H1 (cell line): ENCODE results near the gene PLEKHA1. TPM values are rescaled to one million over a fixed set of nuclear protein-coding genes. Genes with fewer than 3 reads are reported as not detected.

Source experiments
- CTCF ChIA-PET: fragments of 300-600 bp; sonication (Branson Sonifier 250); formaldehyde crosslinking; loops from one replicate; lab custom pipeline; 2021; ENCODE audit not compliant: partially characterized antibody; lab: Charles Lee
- POLR2A ChIA-PET: fragments of 300-600 bp; sonication (Branson Sonifier 250); formaldehyde crosslinking; loops from one replicate; lab custom pipeline; 2021; ENCODE audit warnings: inconsistent platforms; ENCODE audit not compliant: partially characterized antibody; lab: Charles Lee
- DNase-seq, 2 experiments: peaks; one replicate each; pipeline versions ENCODE4 v3.0.0 to v3.0.0-alpha.2; 2010 to 2022; ENCODE audit warnings: low spot score in 2 of 2, low read depth in 1 of 2, mixed read lengths in 1 of 2
- FAIRE-seq: peaks from 2 replicates; lab custom pipeline; 2011; peaks lifted over from hg19 to GRCh38; lab: Jason Lieb, UNC
- H2AFZ ChIP-seq: 2 replicates; pipeline ENCODE4 v1.8.1; 2012; ENCODE audit warnings: low read length, inconsistent platforms
- H2AK5ac ChIP-seq: 2 replicates; pipeline ENCODE4 v1.6.1; 2013; ENCODE audit warnings: low read depth, low read length
- H2BK120ac ChIP-seq: replicated peaks from 2 replicates; pipeline ENCODE3; 2013; ENCODE audit warnings: low read depth, low read length, inconsistent platforms
- H2BK12ac ChIP-seq: 2 replicates; pipeline ENCODE4 v1.6.1; 2013; ENCODE audit warnings: low read depth, low read length
- H2BK15ac ChIP-seq: 2 replicates; pipeline ENCODE4 v1.6.1; 2013; ENCODE audit warnings: low read length
- H2BK20ac ChIP-seq: 2 replicates; pipeline ENCODE4 v1.6.1; 2013; ENCODE audit warnings: low read length
- H2BK5ac ChIP-seq: 2 replicates; pipeline ENCODE4 v1.6.1; 2013; ENCODE audit warnings: low read depth, low read length
- H3K14ac ChIP-seq: 2 replicates; pipeline ENCODE4 v1.6.1; 2013; ENCODE audit warnings: inconsistent platforms; ENCODE audit not compliant: insufficient read length
- H3K18ac ChIP-seq: 2 replicates; pipeline ENCODE4 v1.6.1; 2013; ENCODE audit warnings: low read length; ENCODE audit errors: extremely low read depth
- H3K23ac ChIP-seq: 2 replicates; pipeline ENCODE4 v1.6.1; 2013; ENCODE audit warnings: inconsistent platforms; ENCODE audit not compliant: insufficient read length
- H3K23me2 ChIP-seq: 2 replicates; pipeline ENCODE4 v1.6.1; 2013; ENCODE audit warnings: low read depth, low read length
- H3K27ac ChIP-seq: 2 replicates; pipeline ENCODE4 v1.6.1; 2011; ENCODE audit warnings: low read depth, low read length, inconsistent platforms
- H3K27me3 ChIP-seq, 4 experiments: replicated peaks in 1 of 4; 1 replicate in 1 of 4; 2 replicates in 3 of 4; pipeline versions ENCODE4 v1.6.1 to v1.8.1; 2011 to 2013; ENCODE audit warnings: low read length in 3 of 4, mild to moderate bottlenecking in 3 of 4, inconsistent platforms in 2 of 4, mixed read lengths in 2 of 4, moderate library complexity in 1 of 4; ENCODE audit not compliant: control insufficient read depth in 3 of 4, insufficient read depth in 3 of 4; ENCODE audit errors: extremely low read depth in 1 of 4
- H3K36me3 ChIP-seq, 4 experiments: 2 replicates each; pipeline versions ENCODE4 v1.6.1 to v1.8.1; 2011 to 2013; ENCODE audit warnings: mild to moderate bottlenecking in 4 of 4, low read length in 3 of 4, moderate library complexity in 2 of 4, control low read depth in 1 of 4, inconsistent platforms in 1 of 4; ENCODE audit not compliant: insufficient read depth in 4 of 4, control insufficient read depth in 2 of 4
- H3K4ac ChIP-seq: replicated peaks from 2 replicates; pipeline ENCODE3; 2013; ENCODE audit warnings: low read length, low read depth, mixed read lengths, inconsistent platforms; ENCODE audit not compliant: insufficient read length
- H3K4me1 ChIP-seq, 4 experiments: replicated peaks in 1 of 4; 1 replicate in 1 of 4; 2 replicates in 3 of 4; pipeline versions ENCODE4 v1.6.1 to v1.8.1; 2011 to 2013; ENCODE audit warnings: low read length in 3 of 4, inconsistent platforms in 2 of 4, mixed read lengths in 1 of 4; ENCODE audit not compliant: insufficient read depth in 4 of 4, control insufficient read depth in 3 of 4
- H3K4me2 ChIP-seq, 2 experiments: 2 replicates each; pipeline versions ENCODE4 v1.6.1 to v1.8.1; 2011 to 2013; ENCODE audit warnings: low read depth in 2 of 2, low read length in 2 of 2, control low read depth in 1 of 2, inconsistent platforms in 1 of 2, mild to moderate bottlenecking in 1 of 2; ENCODE audit not compliant: insufficient read depth in 1 of 2
- H3K4me3 ChIP-seq, 4 experiments: fragments of 200-600, 300-600 bp in 1 of 4; sonication (generic), shearing (Covaris generic), sonication (Bioruptor Twin) in 1 of 4; 2 replicates each; pipeline versions ENCODE4 v1.5.1 to v1.8.1; 2011 to 2016; ENCODE audit warnings: low read length in 4 of 4, low read depth in 3 of 4, control low read depth in 2 of 4, inconsistent platforms in 2 of 4, mild to moderate bottlenecking in 2 of 4, mixed read lengths in 1 of 4, moderate library complexity in 1 of 4; ENCODE audit not compliant: insufficient read depth in 2 of 4; ENCODE audit errors: extremely low read depth in 1 of 4
- H3K56ac ChIP-seq: replicated peaks from 2 replicates; pipeline ENCODE3; 2013; ENCODE audit warnings: low read depth, mild to moderate bottlenecking, mixed read lengths, low read length, inconsistent platforms; ENCODE audit not compliant: insufficient read length
- H3K79me1 ChIP-seq: 2 replicates; pipeline ENCODE4 v1.6.1; 2013; ENCODE audit warnings: low read depth, low read length, control low read depth
- H3K79me2 ChIP-seq, 2 experiments: 2 replicates each; pipeline versions ENCODE4 v1.6.1 to v1.8.1; 2012 to 2013; ENCODE audit warnings: low read length in 2 of 2, mild to moderate bottlenecking in 2 of 2, inconsistent platforms in 1 of 2; ENCODE audit not compliant: insufficient read depth in 2 of 2, control insufficient read depth in 1 of 2
- H3K9ac ChIP-seq, 4 experiments: replicated peaks in 1 of 4; 1 replicate in 1 of 4; 2 replicates in 3 of 4; pipeline versions ENCODE4 v1.6.1 to v1.8.1; 2011 to 2013; ENCODE audit warnings: low read depth in 3 of 4, low read length in 3 of 4, control low read depth in 2 of 4, mild to moderate bottlenecking in 2 of 4, moderate library complexity in 2 of 4, inconsistent platforms in 1 of 4; ENCODE audit errors: extremely low read depth in 1 of 4
- H3K9me3 ChIP-seq, 2 experiments: 2 replicates each; pipeline versions ENCODE4 v1.6.1 to v1.8.1; 2012 to 2013; ENCODE audit warnings: mild to moderate bottlenecking in 2 of 2, moderate library complexity in 2 of 2, control low read depth in 1 of 2, inconsistent platforms in 1 of 2, low read depth in 1 of 2, low read length in 1 of 2, mixed read lengths in 1 of 2; ENCODE audit not compliant: insufficient read depth in 2 of 2
- H4K20me1 ChIP-seq, 2 experiments: replicated peaks in 1 of 2; 2 replicates each; pipeline versions ENCODE3 to v1.8.1; 2011 to 2013; ENCODE audit warnings: inconsistent platforms in 2 of 2, low read length in 2 of 2, mild to moderate bottlenecking in 1 of 2; ENCODE audit not compliant: insufficient read depth in 2 of 2, control insufficient read depth in 1 of 2
- H4K5ac ChIP-seq: 2 replicates; pipeline ENCODE4 v1.6.1; 2013; ENCODE audit warnings: low read length, low read depth, mixed read lengths, inconsistent platforms; ENCODE audit not compliant: insufficient read length
- H4K8ac ChIP-seq: 2 replicates; pipeline ENCODE4 v1.8.0; 2013; ENCODE audit warnings: mild to moderate bottlenecking, moderate library complexity, low read length, inconsistent platforms; ENCODE audit not compliant: insufficient read depth; ENCODE audit errors: extremely low read depth
- H4K91ac ChIP-seq: replicated peaks from 2 replicates; pipeline ENCODE3; 2013; ENCODE audit warnings: low read length, mixed read lengths, inconsistent platforms; ENCODE audit not compliant: insufficient read length
- CBX8 ChIP-seq: fragments of 300-800, 300-1000 bp; sonication (generic); IDR thresholded peaks from 2 replicates; pipeline ENCODE4 v1.7.1; 2016; ENCODE audit warnings: low read depth, low read length, borderline replicate concordance
- CHD2 ChIP-seq: IDR thresholded peaks from 2 replicates; pipeline ENCODE4 v1.6.1; 2012; ENCODE audit warnings: low read length, improper control_type of control experiment
- EP300 ChIP-seq, 2 experiments: IDR thresholded peaks; 1 replicate in 1 of 2; 2 replicates in 1 of 2; pipeline ENCODE4 v1.6.1; 2011 to 2012; ENCODE audit warnings: low read depth in 2 of 2, low read length in 2 of 2, mild to moderate bottlenecking in 2 of 2, borderline replicate concordance in 1 of 2, inconsistent platforms in 1 of 2, moderate library complexity in 1 of 2
- EZH2 ChIP-seq: fragments of 200-600 bp; sonication (generic); IDR thresholded peaks from 2 replicates; pipeline ENCODE4 v1.7.1; 2012; ENCODE audit warnings: low read depth, mild to moderate bottlenecking, moderate library complexity, low read length, inconsistent platforms; ENCODE audit not compliant: severe bottlenecking
- RBBP5 ChIP-seq: IDR thresholded peaks from 2 replicates; pipeline ENCODE4 v1.7.1; 2012; ENCODE audit warnings: low read depth, mild to moderate bottlenecking, inconsistent platforms, low read length, moderate library complexity, borderline replicate concordance
- RFX5 ChIP-seq: IDR thresholded peaks from 2 replicates; pipeline ENCODE4 v1.6.1; 2011; ENCODE audit warnings: low read depth, low read length, improper control_type of control experiment, borderline replicate concordance
- RXRA ChIP-seq: IDR thresholded peaks from 2 replicates; pipeline ENCODE4 v1.6.1; 2011; ENCODE audit warnings: low read depth, mild to moderate bottlenecking, low read length, moderate library complexity; ENCODE audit not compliant: insufficient read depth
- TAF1 ChIP-seq: IDR thresholded peaks from 2 replicates; pipeline ENCODE4 v1.6.1; 2011; ENCODE audit warnings: mild to moderate bottlenecking, low read depth, low read length
- TAF7 ChIP-seq: optimal IDR thresholded peaks from 2 replicates; pipeline ENCODE3; 2011; ENCODE audit warnings: low read depth, mild to moderate bottlenecking, inconsistent platforms, low read length, moderate library complexity, borderline replicate concordance
- TBP ChIP-seq: IDR thresholded peaks from 2 replicates; pipeline ENCODE4 v1.6.1; 2011; ENCODE audit warnings: low read depth, low read length, improper control_type of control experiment
- WGBS, 2 experiments: shearing (Covaris generic) in 1 of 2; methylation state at CpG; one replicate each; pipeline versions ENCODE4 v1.1.6 to v1.1.7; 2013 to 2015; ENCODE audit warnings: low lambda C conversion rate in 2 of 2, mixed read lengths in 2 of 2, inconsistent platforms in 1 of 2, low coverage in 1 of 2, missing lambda C conversion rate in 1 of 2; ENCODE audit not compliant: insufficient replicate concordance in 2 of 2, insufficient coverage in 1 of 2, insufficient read length in 1 of 2; ENCODE audit errors: extremely low coverage in 1 of 2, missing lambda C conversion rate in 1 of 2; 5-methylcytosine and 5-hydroxymethylcytosine counted together
- polyA plus RNA-seq, 7 experiments: library from polyadenylated mRNA; depleted of rRNA in 3 of 7; stranded (reverse) in 5 of 7; unstranded in 2 of 7; fragments of >200 nt in 5 of 7; fragments of 200-250 nt in 2 of 7; gene quantifications; 1 replicate in 5 of 7; 2 replicates in 1 of 7; 4 replicates in 1 of 7; pipeline versions ENCODE4 v1.2.1 to v1.2.3, GENCODE V29; 2011 to 2013; ENCODE audit warnings: missing spikeins in 2 of 7, mixed read lengths in 2 of 7
- total RNA-seq: library from RNA; stranded (reverse); fragmentation: NEBNext Ultra II Directional; extraction: Animal tissue kit (Norgen Biotek cat#: 25700); gene quantifications from 2 replicates; pipeline ENCODE4 v1.2.1, GENCODE V29; 2021
- TF ChIP-seq, protein P1 (sequence below), 3 experiments: IDR thresholded peaks; 1 replicate in 2 of 3; 2 replicates in 1 of 3; pipeline versions ENCODE4 v1.5.1 to v1.6.1; 2011; ENCODE audit warnings: low read length in 3 of 3, mild to moderate bottlenecking in 3 of 3, inconsistent platforms in 2 of 3, low read depth in 1 of 3, moderate library complexity in 1 of 3; ENCODE audit not compliant: insufficient read depth in 1 of 3; ENCODE audit errors: control extremely low read depth in 1 of 3

PLEKHA1 gene
- total and polyA plus RNA-seq, 2 of the 8 experiments (the other 6 are each of a cell fraction or from before 2014, with no cell fraction given), result 15.6 to 39.7 TPM

DNA sequence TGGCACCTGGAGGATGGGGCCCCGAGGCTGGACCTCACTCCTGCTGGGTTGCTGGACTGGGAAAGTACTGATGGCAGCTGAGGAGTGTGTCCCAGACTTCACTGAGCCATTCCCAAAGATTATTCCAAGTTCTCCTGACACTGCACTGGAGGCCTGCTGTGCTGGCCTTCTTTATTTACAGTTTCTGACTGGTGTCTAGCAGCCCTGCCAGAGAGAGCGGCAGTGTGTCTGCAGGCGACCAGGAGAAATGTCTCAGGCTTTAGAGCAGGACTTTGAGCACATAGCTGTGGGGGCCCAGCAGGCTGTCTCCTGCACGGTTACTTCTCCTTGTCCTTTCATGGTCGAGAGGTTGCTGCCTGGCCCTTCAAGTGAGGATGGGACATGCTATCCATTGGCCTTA is 102.9 kb downstream of the PLEKHA1 start:
- H3K9me3 ChIP-seq, result peaks cover 0 to 5% of the 10 kb centered on the region in 2 experiments; a peak in 1 of 4 replicates
- no peaks in the 10 kb centered on the region for H3K27me3 ChIP-seq
- H3K4me2 ChIP-seq, result no peak overlapping the region
- ChIA-PET CTCF (interaction anchor here (0.8 to 2.1 kb wide), 3 partner anchors 9 to 89 kb away, joined by 3 to 5 read pairs (median 3); no protein-coding TSS in a partner anchor), POLR2A (no interaction called here)
- H3K18ac ChIP-seq, result peak overlapping the region; percentile 28
- H2BK120ac ChIP-seq, result no peak overlapping the region
- H2BK15ac ChIP-seq, result no peak overlapping the region
- H2BK5ac ChIP-seq, result no peak overlapping the region
- H3K79me1 ChIP-seq, result no peaks in the 10 kb centered on the region
- no peaks in the 10 kb centered on the region for H3K79me2 ChIP-seq
- no peak overlapping the region for H3K9ac ChIP-seq
- no peak overlapping the region for H3K4me3 ChIP-seq
- H4K8ac ChIP-seq, result no peak overlapping the region
- H2AFZ ChIP-seq, result no peak overlapping the region
- DNase-seq (no peak), FAIRE-seq (no peak)
- no peak overlapping the region for H2BK20ac ChIP-seq
- H4K5ac ChIP-seq, result no peak overlapping the region
- H4K20me1 ChIP-seq, result no peaks in the 10 kb centered on the region
- H3K56ac ChIP-seq, result no peak overlapping the region
- peak overlapping the region; percentile 75; the same call in 1 of the 2 replicates for H2BK12ac ChIP-seq
- H3K23ac ChIP-seq, result no peak overlapping the region
- H3K27ac ChIP-seq, result no peak overlapping the region
- H3K14ac ChIP-seq, result no peak overlapping the region
- H3K4ac ChIP-seq, result no peak overlapping the region
- no peak overlapping the region for H4K91ac ChIP-seq
- H3K36me3 ChIP-seq, result no peaks in the 10 kb centered on the region
- H3K4me1 ChIP-seq, result peaks cover 7 to 28% (median 17%) of the 10 kb centered on the region in 4 experiments
- 88% methylated on average over 5 of the region's 5 CpGs; no CpG with 5 or more reads in 1 of the 2 experiments for WGBS, 2 experiments
- no peaks in the 10 kb centered on the region for H3K23me2 ChIP-seq
- peak overlapping the region; percentile 15; the same call in 1 of the 2 replicates for H2AK5ac ChIP-seq
- no peak for TF ChIP-seq EP300 (IDR thresholded peaks at IDR 0.05; ENCODE audit: borderline replicate concordance in 1 of 2, low read depth in 2 of 2, low read length in 2 of 2)
- no peak for TF ChIP-seq CHD2
- TF ChIP-seq TBP, result no peak
- TF ChIP-seq TAF1, result no peak
- TF ChIP-seq TAF7, result no peak
- TF ChIP-seq CBX8, result no peak
- TF ChIP-seq RFX5, result no peak
- TF ChIP-seq RBBP5, result no peak
- no peak for TF ChIP-seq EZH2
- TF ChIP-seq RXRA, result no peak
- TF ChIP-seq, protein P1, sequence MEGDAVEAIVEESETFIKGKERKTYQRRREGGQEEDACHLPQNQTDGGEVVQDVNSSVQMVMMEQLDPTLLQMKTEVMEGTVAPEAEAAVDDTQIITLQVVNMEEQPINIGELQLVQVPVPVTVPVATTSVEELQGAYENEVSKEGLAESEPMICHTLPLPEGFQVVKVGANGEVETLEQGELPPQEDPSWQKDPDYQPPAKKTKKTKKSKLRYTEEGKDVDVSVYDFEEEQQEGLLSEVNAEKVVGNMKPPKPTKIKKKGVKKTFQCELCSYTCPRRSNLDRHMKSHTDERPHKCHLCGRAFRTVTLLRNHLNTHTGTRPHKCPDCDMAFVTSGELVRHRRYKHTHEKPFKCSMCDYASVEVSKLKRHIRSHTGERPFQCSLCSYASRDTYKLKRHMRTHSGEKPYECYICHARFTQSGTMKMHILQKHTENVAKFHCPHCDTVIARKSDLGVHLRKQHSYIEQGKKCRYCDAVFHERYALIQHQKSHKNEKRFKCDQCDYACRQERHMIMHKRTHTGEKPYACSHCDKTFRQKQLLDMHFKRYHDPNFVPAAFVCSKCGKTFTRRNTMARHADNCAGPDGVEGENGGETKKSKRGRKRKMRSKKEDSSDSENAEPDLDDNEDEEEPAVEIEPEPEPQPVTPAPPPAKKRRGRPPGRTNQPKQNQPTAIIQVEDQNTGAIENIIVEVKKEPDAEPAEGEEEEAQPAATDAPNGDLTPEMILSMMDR (IDR thresholded peaks at IDR 0.05; ENCODE audit: control extremely low read depth in 1 of 3, insufficient read depth in 1 of 3, low read depth in 1 of 3, low read length in 3 of 3), result no peak
